K562 (cell line): ENCODE results near the gene FREM1. TPM values are rescaled to one million over a fixed set of nuclear protein-coding genes. Genes with fewer than 3 reads are reported as not detected.

Source experiments
- ATAC-seq: fragments of 200-7000 bp; cut with Tn5 transposase; 3 replicates; pipeline ENCODE4 v1.9.1; 2020; ENCODE audit warnings: moderate library complexity
- BruUV-seq: library from RNA; stranded (reverse); fragments of 400-500 nt; replicated peaks from 2 replicates; lab custom pipeline; 2021; lab: Mats Ljungman, UMichigan
- CTCF ChIA-PET: fragments of 300-600 bp; formaldehyde crosslinking; extraction: SDS; loops from one replicate; lab custom pipeline; 2021; ENCODE audit warnings: low intra/inter-chr PET ratio; lab: Yijun Ruan, JAX
- POLR2A ChIA-PET: fragments of 300-600, 350-650 bp; sonication (Branson Sonifier 250); formaldehyde crosslinking; extraction: SDS; loops from one replicate; lab custom pipeline; 2021; ENCODE audit warnings: antibody characterized with exemption, inconsistent platforms; lab: Yijun Ruan, JAX
- DNase-seq, 4 experiments: peaks; one replicate each; pipeline versions ENCODE4 v3.0.0 to v3.0.0-alpha.2; 2011 to 2018; ENCODE audit warnings: low spot score in 3 of 4, mixed read lengths in 3 of 4; ENCODE audit errors: extremely low read depth in 1 of 4
- FAIRE-seq: peaks from 2 replicates; lab custom pipeline; 2011; peaks lifted over from hg19 to GRCh38; lab: Jason Lieb, UNC
- H2AFZ ChIP-seq: 2 replicates; pipeline ENCODE4 v1.6.0; 2011; ENCODE audit warnings: low read depth, low read length, control low read depth, inconsistent platforms
- H3K27ac ChIP-seq: fragments of 200-600 bp; 3 replicates; pipeline ENCODE4 v1.8.0; 2011; ENCODE audit warnings: low read depth, mild to moderate bottlenecking, control low read depth, inconsistent platforms, low read length, moderate library complexity, mixed read lengths; ENCODE audit errors: extremely low read depth
- H3K27me3 ChIP-seq, 2 experiments: fragments of 300-600 bp in 1 of 2; 2 replicates in 1 of 2; 3 replicates in 1 of 2; pipeline versions ENCODE4 v1.6.0 to v1.8.0; 2011; ENCODE audit warnings: inconsistent platforms in 2 of 2, low read length in 2 of 2, mild to moderate bottlenecking in 1 of 2, mixed read lengths in 1 of 2, moderate library complexity in 1 of 2; ENCODE audit not compliant: control insufficient read depth in 2 of 2, insufficient read depth in 2 of 2
- H3K36me3 ChIP-seq: fragments of 300-600 bp; 3 replicates; pipeline ENCODE4 v1.8.0; 2011; ENCODE audit warnings: mild to moderate bottlenecking, low read length, inconsistent platforms; ENCODE audit not compliant: control insufficient read depth, insufficient read depth
- H3K4me1 ChIP-seq, 2 experiments: fragments of 200-600 bp in 1 of 2; replicated peaks in 1 of 2; 2 replicates in 1 of 2; 3 replicates in 1 of 2; pipeline versions ENCODE4 v1.5.1 to v1.8.0; 2011; ENCODE audit warnings: inconsistent platforms in 2 of 2, low read length in 2 of 2, mild to moderate bottlenecking in 1 of 2, mixed read lengths in 1 of 2, moderate library complexity in 1 of 2; ENCODE audit not compliant: control insufficient read depth in 2 of 2, insufficient read depth in 2 of 2
- H3K4me2 ChIP-seq: 2 replicates; pipeline ENCODE4 v1.6.1; 2011; ENCODE audit warnings: low read length, control low read depth, inconsistent platforms, mixed read lengths; ENCODE audit not compliant: insufficient read depth
- H3K4me3 ChIP-seq: fragments of 200-600 bp; sonication (generic), shearing (Covaris generic); 2 replicates; pipeline ENCODE4 v1.5.1; 2016; ENCODE audit warnings: control low read depth, inconsistent platforms
- H3K79me2 ChIP-seq: fragments of 200-600 bp; 3 replicates; pipeline ENCODE4 v1.8.0; 2011; ENCODE audit warnings: low read length, inconsistent platforms; ENCODE audit not compliant: control insufficient read depth, insufficient read depth
- H3K9ac ChIP-seq, 2 experiments: 2 replicates each; pipeline versions ENCODE4 v1.6.0 to v1.6.1; 2011; ENCODE audit warnings: low read depth in 2 of 2, low read length in 2 of 2, control low read depth in 1 of 2, inconsistent platforms in 1 of 2, mild to moderate bottlenecking in 1 of 2, mixed read lengths in 1 of 2; ENCODE audit not compliant: insufficient read depth in 1 of 2
- H3K9me1 ChIP-seq: one replicate; pipeline ENCODE4 v1.6.0; 2011; ENCODE audit warnings: inconsistent platforms, mild to moderate bottlenecking, low read length, moderate library complexity; ENCODE audit not compliant: control insufficient read depth, insufficient read depth
- H3K9me3 ChIP-seq: replicated peaks from 2 replicates; pipeline ENCODE4 v1.5.1; 2011; ENCODE audit warnings: low read depth, low read length, inconsistent platforms; ENCODE audit not compliant: control insufficient read depth, insufficient read depth
- H4K20me1 ChIP-seq: replicated peaks from 2 replicates; pipeline ENCODE4 v1.6.1; 2011; ENCODE audit warnings: low read length, inconsistent platforms, mixed read lengths; ENCODE audit not compliant: control insufficient read depth, insufficient read depth
- FOXJ2 ChIP-seq: fragments of 200-800 bp; sonication (Bioruptor generic); IDR thresholded peaks from 2 replicates; pipeline ENCODE4 v1.6.1; 2016; ENCODE audit warnings: missing genetic modification characterization, missing compliant biosample characterization
- IRF2 ChIP-seq: sonication (generic); formaldehyde crosslinking; IDR thresholded peaks from 2 replicates; pipeline ENCODE4 v1.8.1; 2022; ENCODE audit warnings: mild to moderate bottlenecking, missing genetic modification reagents
- TEAD1 ChIP-seq, 2 experiments: fragments of 450-650 bp in 1 of 2; sonication (generic) in 1 of 2; formaldehyde crosslinking; IDR thresholded peaks; 2 replicates each; pipeline versions ENCODE4 v1.4.0 to v1.8.0; 2020 to 2022; ENCODE audit warnings: mild to moderate bottlenecking in 2 of 2, missing genetic modification reagents in 1 of 2
- ZBTB43 ChIP-seq: sonication (generic); formaldehyde crosslinking; IDR thresholded peaks from 2 replicates; pipeline ENCODE4 v1.8.0; 2023; ENCODE audit warnings: mild to moderate bottlenecking, missing genetic modification reagents
- ZNF165 ChIP-seq: fragments of 250-450 bp; sonication (Bioruptor Pico); IDR thresholded peaks from 2 replicates; pipeline ENCODE4 v1.4.0; 2020; ENCODE audit warnings: borderline replicate concordance
- ZNF77 ChIP-seq: fragments of 250-450 bp; sonication (Bioruptor Pico); IDR thresholded peaks from 2 replicates; pipeline ENCODE4 v1.5.0; 2020
- WGBS: fragments of 100-300 bp; shearing (Covaris generic); methylation state at CpG from one replicate; pipeline ENCODE4 v1.1.6; 2016; ENCODE audit warnings: low coverage, mixed read lengths; ENCODE audit not compliant: insufficient coverage; ENCODE audit errors: missing lambda C conversion rate; 5-methylcytosine and 5-hydroxymethylcytosine counted together
- in situ Hi-C: fragments of 300-500 bp; cut with MboI; formaldehyde crosslinking; loops from 4 replicates; pipeline ENCODE4 v1.15.0; 2018; ENCODE audit warnings: inconsistent platforms, mixed read lengths
- intact Hi-C: fragments of 100-400 bp; cut with micrococcal nuclease; formaldehyde crosslinking; loops from 2 replicates; pipeline ENCODE4 v1.14.2; 2022
- polyA plus RNA-seq, 8 experiments: library from polyadenylated mRNA; depleted of rRNA in 4 of 8; stranded (reverse) in 5 of 8; unstranded in 3 of 8; fragments of >200 nt; fragmentation: Nextera tagmentation in 2 of 8; fragmentation: Illumina TruSeq in 1 of 8; extraction: Ambion mirVana in 2 of 8; extraction: Trizol in 1 of 8; gene quantifications; 2 replicates each; pipeline versions ENCODE4 v1.2.1 to v1.2.3, GENCODE V29; 2011 to 2014; ENCODE audit warnings: inconsistent platforms in 1 of 8, missing spikeins in 1 of 8
- total RNA-seq, 7 experiments: library from RNA; depleted of rRNA in 6 of 7; stranded (reverse); fragments of >200 nt in 6 of 7; fragmentation: Illumina TruSeq in 2 of 7; extraction: Trizol in 2 of 7; gene quantifications; 2 replicates each; pipeline versions ENCODE4 v1.2.1 to v1.2.3, GENCODE V29; 2011 to 2021; ENCODE audit warnings: low replicate concordance in 1 of 7
- TF ChIP-seq, protein P1 (sequence below), 2 experiments: fragments of 450-650 bp in 1 of 2; sonication (generic) in 1 of 2; formaldehyde crosslinking in 1 of 2; IDR thresholded peaks; 2 replicates each; pipeline versions ENCODE4 v1.7.1 to v1.9.0; 2016 to 2022; ENCODE audit warnings: inconsistent platforms in 1 of 2, mild to moderate bottlenecking in 1 of 2, missing genetic modification reagents in 1 of 2

The FREM1 gene
- total and polyA plus RNA-seq, 9 of the 15 experiments (the other 6 are each of a cell fraction or from before 2014, with no cell fraction given) = 0.03 to 0.24 (median 0.13) TPM; not detected in 2

- Histone ChIP-seq H3K27me3 (no peaks in the 10 kb centered on the region), H3K9me1 (no peaks in the 10 kb centered on the region), H2AFZ (no peak overlapping the region), H3K36me3 (no peaks in the 10 kb centered on the region), H3K4me1 (no peaks in the 10 kb centered on the region), H3K4me2 (no peak overlapping the region), H3K79me2 (no peaks in the 10 kb centered on the region), H3K4me3 (no peak overlapping the region), H3K27ac (no peak overlapping the region), H4K20me1 (no peaks in the 10 kb centered on the region), H3K9me3 (no peaks in the 10 kb centered on the region), H3K9ac (no peak overlapping the region)
- BruUV-seq = no TSS peak
- CTCF ChIA-PET = no interaction called here
- intact Hi-C loops = no loop called here
- WGBS = 2% methylated on average over 7 of the region's 7 CpGs
- ATAC-seq (no peak), DNase-seq (no peak), FAIRE-seq (no peak)
- in situ Hi-C loops = no loop called here
- POLR2A ChIA-PET = no interaction called here
- no peak for TF ChIP-seq TEAD1 (CRISPR knock-in tag; IDR thresholded peaks at IDR 0.05)
- TF ChIP-seq IRF2 = no peak
- TF ChIP-seq, protein P1, sequence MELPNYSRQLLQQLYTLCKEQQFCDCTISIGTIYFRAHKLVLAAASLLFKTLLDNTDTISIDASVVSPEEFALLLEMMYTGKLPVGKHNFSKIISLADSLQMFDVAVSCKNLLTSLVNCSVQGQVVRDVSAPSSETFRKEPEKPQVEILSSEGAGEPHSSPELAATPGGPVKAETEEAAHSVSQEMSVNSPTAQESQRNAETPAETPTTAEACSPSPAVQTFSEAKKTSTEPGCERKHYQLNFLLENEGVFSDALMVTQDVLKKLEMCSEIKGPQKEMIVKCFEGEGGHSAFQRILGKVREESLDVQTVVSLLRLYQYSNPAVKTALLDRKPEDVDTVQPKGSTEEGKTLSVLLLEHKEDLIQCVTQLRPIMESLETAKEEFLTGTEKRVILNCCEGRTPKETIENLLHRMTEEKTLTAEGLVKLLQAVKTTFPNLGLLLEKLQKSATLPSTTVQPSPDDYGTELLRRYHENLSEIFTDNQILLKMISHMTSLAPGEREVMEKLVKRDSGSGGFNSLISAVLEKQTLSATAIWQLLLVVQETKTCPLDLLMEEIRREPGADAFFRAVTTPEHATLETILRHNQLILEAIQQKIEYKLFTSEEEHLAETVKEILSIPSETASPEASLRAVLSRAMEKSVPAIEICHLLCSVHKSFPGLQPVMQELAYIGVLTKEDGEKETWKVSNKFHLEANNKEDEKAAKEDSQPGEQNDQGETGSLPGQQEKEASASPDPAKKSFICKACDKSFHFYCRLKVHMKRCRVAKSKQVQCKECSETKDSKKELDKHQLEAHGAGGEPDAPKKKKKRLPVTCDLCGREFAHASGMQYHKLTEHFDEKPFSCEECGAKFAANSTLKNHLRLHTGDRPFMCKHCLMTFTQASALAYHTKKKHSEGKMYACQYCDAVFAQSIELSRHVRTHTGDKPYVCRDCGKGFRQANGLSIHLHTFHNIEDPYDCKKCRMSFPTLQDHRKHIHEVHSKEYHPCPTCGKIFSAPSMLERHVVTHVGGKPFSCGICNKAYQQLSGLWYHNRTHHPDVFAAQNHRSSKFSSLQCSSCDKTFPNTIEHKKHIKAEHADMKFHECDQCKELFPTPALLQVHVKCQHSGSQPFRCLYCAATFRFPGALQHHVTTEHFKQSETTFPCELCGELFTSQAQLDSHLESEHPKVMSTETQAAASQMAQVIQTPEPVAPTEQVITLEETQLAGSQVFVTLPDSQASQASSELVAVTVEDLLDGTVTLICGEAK (IDR thresholded peaks at IDR 0.05) = no peak
- TF ChIP-seq, protein P1 (CRISPR knock-in tag; IDR thresholded peaks at IDR 0.05) = no peak
- TF ChIP-seq ZBTB43 = no peak
- no peak for TF ChIP-seq ZNF77 (CRISPR knock-in tag)
- no peak for TF ChIP-seq ZNF165 (CRISPR knock-in tag)
- TF ChIP-seq FOXJ2 (tag) = no peak
Observed at GRCh38 chr9:14857449-14858305, 52.6 kb downstream of the FREM1 start.
